SU-DHL-6 (cell line): ENCODE measurements around the gene TPPP3.

Source experiments
- EZH2phosphoT487 ChIP-seq: fragments of 200-600 bp; sonication (generic), shearing (Covaris generic); conservative IDR thresholded peaks from 2 replicates; pipeline ENCODE4 v1.6.1; 2018; ENCODE audit warnings: mild to moderate bottlenecking, antibody characterized with exemption, low read length, moderate library complexity, mixed read lengths
- TF ChIP-seq, protein P1 (sequence below): fragments of 200-600 bp; sonication (generic); IDR thresholded peaks from one replicate; pipeline ENCODE4 v1.5.1; 2017; ENCODE audit warnings: antibody characterized with exemption, mild to moderate bottlenecking, low read length, moderate library complexity; ENCODE audit not compliant: insufficient read depth, poor library complexity, severe bottlenecking

- TF ChIP-seq, protein P1, sequence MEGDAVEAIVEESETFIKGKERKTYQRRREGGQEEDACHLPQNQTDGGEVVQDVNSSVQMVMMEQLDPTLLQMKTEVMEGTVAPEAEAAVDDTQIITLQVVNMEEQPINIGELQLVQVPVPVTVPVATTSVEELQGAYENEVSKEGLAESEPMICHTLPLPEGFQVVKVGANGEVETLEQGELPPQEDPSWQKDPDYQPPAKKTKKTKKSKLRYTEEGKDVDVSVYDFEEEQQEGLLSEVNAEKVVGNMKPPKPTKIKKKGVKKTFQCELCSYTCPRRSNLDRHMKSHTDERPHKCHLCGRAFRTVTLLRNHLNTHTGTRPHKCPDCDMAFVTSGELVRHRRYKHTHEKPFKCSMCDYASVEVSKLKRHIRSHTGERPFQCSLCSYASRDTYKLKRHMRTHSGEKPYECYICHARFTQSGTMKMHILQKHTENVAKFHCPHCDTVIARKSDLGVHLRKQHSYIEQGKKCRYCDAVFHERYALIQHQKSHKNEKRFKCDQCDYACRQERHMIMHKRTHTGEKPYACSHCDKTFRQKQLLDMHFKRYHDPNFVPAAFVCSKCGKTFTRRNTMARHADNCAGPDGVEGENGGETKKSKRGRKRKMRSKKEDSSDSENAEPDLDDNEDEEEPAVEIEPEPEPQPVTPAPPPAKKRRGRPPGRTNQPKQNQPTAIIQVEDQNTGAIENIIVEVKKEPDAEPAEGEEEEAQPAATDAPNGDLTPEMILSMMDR = no peak
- TF ChIP-seq EZH2phosphoT487 = no peak
Measured at GRCh38 chr16:67390816-67391423, 2.4 kb downstream of the TPPP3 start.
